Activated T-cell treated with anti-CD3 and anti-CD28 coated beads, Interleukin-2, amount 50 U/mL, for 48 hours (primary cell): ENCODE data around the gene CCDC7.
"Not testable (repeated sequence)": the region's sequence is repeated elsewhere in the genome, so short reads cannot be mapped to it uniquely, and the experiment has no call there.

Experiments
- DNase-seq, 2 experiments: peaks; one replicate each; pipeline ENCODE4 v3.0.0-alpha.2; 2020

CCDC7 gene

DNA sequence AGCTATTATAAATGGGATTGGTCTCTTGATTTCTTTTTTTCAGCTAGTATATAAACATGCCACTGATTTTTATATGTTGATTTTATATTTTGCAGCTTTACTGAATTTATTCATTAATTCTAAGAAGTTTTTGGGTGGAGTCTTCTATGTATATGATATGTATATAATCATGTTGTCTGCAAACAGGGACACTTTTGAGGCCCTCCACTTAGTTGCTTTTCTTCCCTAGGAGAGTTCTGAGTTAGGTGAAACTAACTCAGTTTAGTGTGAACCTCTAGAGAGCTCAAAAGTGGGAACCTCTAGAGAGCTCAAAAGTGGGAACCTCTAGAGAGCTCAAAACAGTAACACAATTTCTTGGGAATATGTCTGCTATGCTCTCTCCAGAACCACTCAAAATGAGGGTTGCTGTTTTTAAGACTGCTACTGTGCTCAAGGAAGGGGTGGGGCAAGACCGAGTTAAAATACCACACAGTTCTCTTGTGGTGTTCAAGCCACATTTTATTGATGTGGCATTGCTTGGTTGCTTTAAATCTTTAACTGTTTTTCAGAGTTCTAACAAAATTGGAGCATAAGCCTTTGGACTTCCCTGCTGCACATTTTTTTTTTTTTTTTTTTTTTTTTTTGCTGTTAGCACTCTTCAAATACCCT is 13.2 kb downstream of the CCDC7 start:
- no peak for DNase-seq

DNA sequence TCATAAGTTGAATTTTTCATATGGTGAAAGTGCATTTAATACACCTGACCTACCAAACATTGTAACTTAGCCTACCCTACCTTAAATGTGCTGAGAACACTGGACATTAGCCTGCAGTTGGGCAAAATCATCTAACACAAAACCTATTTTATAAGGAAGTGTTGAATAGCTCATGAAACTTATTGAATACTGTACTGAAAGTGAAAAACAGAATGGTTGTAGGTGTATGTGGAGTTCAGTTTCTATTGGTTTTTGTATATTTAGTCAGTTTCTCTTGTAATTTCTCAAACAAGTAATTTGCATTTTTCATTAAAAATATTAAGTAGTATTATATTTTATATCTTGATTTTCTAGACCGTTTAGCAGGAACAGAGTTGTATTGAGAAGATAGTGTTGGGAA is 15.3 kb downstream of the CCDC7 start:
- DNase-seq: no peak

DNA sequence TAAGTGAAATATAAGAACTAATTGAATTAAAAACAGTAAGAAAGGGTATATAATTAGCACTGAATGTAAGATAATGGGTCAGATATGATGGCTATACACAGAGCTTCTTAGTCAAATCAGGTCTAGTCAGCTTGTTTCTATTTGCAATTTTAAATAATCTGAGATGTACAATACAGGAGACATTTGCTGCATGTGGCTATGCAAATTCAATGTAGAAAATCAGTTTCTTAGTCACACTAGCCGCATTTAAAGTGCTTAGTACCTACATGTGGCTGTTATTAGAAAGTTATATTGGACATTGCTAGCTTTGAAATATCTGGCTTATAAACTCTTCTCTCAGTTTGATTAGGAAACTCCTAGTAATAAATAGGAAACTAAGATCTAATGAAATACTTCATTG is 25.3 kb downstream of the CCDC7 start:
- DNase-seq: no peak

DNA sequence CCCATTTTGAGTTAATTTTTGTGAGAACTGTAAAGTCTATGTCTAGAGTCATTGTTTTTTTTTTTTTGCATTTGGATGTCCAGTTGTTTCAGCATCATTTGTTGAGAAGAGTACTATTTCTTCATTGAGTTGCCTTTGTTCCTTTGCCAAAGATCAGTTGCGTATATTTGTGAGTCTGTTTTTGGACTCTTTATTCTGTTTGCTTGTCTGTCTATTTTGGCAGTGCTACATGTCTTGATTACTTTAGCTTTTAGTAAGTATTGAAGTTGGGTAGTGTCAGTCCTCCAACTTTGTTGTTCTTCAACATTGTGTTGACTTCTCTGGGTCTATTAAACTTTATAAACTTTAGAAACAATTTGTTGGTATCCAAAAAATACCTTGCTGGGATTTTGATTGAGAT is 31.6 kb downstream of the CCDC7 start:
- no peak for DNase-seq

DNA sequence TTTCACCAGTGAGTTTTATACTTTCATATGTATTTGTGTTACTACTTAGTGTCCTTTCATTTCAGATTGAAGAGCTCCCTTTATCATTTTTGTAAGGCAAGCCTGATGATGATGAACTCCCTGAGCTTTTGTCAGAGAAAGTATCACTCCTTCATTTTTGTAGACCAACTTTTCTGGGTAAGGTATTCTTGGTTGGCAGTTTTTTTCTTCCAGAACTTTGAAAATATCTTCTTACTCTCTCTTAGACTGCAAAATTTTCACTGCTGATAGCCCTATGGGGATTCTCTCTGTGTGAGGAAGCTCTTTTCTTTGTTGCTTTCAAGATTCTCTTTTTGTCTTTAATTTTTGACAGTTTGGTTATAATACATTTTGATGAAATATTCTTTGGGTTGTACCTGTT is 35.7 kb downstream of the CCDC7 start:
- DNase-seq: no peak

DNA sequence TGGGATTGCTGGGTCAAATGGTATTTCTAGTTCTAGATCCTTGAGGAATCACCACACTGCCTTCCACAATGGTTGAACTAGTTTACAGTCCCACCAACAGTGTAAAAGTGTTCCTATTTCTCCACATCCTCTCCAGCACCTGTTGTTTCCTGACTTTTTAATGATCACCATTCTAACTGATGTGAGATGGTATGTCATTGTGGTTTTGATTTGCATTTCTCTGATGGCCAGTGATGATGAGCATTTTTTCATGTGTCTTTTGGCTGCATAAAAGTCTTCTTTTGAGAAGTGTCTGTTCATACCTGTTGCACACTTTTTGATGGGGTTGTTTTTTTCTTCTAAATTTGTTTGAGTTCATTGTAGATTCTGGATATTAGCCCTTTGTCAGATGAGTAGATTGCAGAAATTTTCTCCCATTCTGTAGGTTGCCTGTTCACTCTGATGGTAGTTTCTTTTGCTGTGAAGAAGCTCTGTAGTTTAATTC is 37.1 kb downstream of the CCDC7 start:
- DNase-seq: not testable (repeated sequence)

DNA sequence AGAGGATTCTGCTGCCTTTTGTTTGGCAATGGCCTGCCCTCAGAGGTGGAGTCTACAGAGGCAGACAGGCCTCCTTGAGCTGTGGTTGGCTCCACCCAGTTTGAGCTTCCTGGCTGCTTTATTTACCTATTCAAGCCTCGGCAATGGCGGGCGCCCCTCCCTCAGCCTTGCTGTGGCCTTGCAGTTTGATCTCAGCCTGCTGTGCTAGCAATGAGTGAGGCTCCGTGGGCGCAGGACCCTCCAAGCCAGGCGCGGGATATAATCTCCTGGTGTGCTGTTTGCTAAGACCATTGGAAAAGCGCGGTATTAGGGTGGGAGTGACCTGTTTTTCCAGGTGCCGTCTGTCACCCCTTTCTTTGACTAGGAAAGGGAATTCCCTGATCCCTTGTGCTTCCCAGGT is 42.1 kb downstream of the CCDC7 start:
- DNase-seq: not testable (repeated sequence)

DNA sequence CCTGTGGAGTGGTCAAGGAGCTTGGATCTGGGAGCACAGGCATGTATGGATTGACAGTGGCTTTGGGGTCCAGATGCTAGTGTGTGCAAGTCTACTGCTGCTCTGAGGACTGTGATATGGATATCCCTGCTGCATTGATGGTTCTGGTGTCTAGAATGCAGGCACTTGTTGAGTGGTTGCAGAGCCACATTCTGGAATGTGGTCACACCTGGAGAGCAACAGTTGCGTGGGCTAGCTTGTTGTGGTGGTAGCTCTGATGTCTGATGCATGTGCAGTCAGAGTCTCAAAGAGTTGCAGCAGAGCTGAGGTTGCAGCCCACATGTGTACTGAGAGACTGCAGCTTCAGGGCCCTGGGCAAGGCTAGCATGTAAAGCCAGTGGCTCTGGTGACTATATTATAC is 43.2 kb downstream of the CCDC7 start:
- DNase-seq: no peak

DNA sequence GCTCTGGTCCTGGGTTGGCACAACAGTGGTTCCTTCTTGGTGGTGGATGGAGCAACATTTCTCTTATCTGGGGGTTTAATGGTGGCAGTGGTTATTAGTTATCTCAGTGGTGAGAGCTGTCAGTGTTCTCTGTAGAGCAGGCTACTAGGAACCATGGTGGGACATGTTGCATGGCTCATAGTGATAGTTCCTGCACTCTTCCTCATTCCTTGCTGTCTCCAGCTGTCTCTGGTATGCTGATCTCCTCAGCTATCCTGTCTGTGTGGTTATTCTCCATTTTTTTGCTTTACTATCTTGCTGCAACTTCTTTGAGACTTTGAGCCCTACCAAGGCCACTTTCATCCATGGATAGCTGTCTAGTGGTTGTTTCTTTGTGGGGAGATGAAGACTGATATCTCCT is 44.0 kb downstream of the CCDC7 start:
- no peak for DNase-seq

DNA sequence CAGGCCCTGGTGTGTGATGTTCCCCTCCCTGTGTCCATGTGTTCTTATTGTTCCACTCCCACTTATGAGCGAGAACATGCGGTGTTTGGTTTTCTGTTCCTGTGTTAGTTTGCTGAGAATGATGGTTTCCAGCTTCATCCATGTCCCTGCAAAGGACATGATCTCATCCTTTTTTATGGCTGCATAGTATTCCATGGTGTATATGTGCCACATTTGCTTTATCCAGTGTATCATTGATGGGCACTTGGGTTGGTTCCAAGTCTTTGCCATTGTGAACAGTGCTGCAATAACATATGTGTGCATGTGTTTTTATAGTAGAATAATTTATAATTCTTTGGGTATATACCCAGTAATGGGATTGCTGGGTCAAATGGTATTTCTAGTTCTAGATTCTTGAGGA is 48.6 kb downstream of the CCDC7 start:
- DNase-seq: not testable (repeated sequence)

DNA sequence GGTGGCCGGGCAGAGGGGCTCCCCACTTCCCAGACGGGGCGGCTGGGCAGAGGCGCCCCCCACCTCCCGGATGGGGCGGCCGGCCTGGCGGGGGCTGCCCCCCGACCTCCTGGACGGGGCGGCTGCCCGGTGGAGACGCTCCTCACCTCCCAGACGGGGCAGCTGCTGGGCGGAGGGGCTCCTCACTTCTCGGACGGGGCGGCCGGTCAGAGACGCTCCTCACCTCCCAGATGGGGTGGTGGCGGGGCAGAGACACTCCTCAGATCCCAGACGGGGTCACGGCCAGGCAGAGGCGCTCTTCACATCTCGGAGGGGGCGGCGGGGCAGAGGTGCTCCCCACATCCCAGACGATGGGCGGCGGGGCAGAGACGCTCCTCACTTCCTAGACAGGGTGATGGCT is 54.2 kb downstream of the CCDC7 start:
- not testable (repeated sequence) for DNase-seq

DNA sequence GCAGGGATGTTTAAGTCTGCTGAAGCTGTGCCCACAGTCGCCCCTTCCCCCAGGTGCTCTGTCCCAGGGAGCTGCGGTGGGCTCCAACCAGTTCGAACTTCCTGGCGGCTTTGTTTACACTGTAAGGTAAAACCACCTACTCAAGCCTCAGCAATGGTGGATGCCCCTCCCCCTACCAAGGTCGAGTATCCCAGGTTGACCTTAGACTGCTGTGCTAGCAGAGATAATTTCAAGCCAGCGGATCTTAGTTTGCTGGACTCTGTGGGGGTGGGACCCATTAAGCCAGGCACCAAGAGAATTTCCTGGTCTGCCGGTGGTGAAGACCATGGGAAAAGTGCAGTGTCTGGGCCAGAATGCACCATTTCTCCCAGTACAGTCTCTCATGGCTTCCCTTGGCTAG is 56.0 kb downstream of the CCDC7 start:
- DNase-seq: no peak

DNA sequence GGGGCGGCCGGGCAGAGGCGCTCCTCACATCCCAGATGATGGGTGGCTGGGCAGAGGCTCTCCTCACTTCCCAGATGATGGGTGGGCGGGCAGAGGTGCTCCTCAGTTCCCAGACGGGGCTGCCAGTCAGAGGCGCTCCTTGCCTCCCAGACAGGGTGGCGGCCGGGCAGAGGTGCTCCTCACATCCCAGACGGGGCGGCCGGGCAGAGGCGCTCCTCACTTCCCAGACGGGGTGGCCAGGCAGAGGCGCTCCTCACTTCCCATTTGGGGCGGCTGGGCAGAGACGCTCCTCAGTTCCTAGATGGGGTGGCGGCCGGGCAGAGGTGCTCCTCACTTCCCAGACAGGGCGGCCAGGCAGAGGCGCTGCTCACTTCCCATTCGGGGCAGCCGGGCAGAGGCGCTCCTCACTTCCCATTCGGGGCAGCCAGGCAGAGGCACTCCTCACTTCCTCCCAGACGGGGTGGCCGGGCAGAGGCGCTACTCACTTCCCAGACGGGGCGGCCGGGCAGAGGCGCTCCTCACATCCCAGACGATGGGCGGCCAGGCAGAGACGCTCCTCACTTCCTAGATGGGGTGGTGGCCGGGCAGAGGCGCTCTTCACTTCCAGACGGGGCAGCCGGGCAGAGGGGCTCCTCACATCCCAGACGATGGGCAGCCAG is 60.0 kb downstream of the CCDC7 start:
- DNase-seq: not testable (repeated sequence)

DNA sequence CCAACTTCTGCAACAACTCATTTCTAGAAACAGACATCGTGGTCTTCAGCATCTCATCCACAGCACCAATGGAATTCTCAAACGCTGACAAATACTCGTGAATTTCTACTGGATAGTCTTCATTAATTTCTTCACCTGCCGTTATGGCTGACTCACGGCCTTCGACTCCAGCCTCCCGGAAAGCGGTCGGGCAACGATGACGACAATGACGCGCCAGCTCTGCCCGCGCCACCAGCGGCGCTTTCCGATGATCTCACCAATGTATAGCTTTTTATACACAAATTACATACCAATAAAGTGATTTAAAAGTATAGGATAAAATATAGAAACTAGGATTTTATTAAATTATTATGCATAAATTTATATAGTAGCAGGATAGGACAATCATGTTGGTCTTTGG is 65.7 kb downstream of the CCDC7 start:
- no peak for DNase-seq

DNA sequence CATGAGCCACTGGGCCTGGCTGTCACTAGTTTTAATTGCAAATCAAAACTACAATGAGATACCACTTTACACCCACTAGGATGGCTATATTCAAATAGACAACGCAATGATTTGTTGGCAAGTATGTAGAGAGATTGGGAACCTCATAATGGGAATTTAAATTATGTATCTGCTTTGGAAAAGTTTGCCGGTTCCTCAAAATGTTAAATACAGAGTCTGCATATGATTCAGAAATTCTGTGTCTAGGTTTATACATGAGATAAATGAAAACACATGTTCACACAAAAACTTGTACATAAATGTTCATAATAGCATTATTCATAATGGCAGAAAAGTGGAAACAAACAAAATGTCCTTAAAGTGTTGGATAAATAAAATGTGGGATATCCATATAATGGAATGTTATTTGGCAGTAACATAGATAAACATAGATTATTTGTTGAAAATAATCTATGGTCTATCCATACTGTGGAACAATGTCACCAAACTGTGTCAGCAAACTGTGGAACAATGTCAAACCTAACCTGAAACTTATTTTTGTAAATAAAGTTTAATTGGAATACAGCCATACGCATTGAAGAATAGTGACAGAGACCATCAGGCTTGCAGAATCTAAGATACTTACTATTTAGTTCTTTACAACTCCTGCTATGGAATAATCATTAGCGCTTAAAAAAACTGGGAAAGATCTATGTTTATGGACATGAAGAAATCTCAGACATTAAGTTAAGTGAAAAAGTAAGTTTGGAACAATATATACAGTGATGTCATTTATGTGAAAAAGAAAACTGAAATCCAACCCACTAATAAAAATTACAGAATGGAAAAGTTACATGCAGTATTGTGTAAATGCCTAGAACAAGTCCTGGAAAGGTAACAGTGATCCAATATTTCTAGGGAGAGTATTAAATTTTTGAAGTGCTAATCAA is 70.9 kb downstream of the CCDC7 start:
- DNase-seq: no peak

DNA sequence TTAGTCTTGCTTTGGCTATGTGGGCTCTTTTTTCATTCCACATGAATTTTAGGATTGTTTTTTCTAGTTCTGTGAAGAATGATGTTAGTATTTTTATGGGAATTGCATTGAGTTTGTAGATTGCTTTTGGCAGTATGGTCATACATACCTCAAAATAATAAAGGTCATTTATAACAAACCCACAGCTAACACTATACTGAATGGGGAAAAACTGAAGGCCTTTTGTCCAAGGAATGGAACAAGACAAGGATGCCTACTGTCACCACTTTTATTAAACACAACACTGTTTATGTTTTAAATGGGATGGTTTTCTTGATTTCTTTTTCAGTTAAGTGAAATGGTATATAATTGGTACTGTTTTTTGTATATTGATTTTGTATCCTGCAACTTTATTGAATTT is 84.3 kb downstream of the CCDC7 start:
- DNase-seq: no peak

DNA sequence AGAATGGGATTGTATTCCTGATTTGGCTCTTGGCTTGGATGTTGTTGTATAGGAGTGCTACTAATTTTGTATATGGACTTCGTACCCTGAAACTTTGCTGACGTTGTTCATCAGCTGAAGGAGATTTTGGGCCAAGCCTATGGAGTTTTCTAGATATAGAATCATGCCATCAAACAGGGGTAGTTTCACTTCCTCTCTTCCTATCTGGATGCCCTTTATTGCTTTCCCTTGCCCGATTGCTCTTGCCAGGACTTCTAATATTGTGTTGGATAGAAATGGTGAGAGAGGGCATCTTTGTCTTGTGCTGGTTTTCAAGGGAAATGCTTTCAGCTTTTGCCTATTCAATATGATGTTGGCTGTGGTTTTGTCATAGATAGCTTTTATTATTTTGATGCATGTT is 92.3 kb downstream of the CCDC7 start:
- no peak for DNase-seq

DNA sequence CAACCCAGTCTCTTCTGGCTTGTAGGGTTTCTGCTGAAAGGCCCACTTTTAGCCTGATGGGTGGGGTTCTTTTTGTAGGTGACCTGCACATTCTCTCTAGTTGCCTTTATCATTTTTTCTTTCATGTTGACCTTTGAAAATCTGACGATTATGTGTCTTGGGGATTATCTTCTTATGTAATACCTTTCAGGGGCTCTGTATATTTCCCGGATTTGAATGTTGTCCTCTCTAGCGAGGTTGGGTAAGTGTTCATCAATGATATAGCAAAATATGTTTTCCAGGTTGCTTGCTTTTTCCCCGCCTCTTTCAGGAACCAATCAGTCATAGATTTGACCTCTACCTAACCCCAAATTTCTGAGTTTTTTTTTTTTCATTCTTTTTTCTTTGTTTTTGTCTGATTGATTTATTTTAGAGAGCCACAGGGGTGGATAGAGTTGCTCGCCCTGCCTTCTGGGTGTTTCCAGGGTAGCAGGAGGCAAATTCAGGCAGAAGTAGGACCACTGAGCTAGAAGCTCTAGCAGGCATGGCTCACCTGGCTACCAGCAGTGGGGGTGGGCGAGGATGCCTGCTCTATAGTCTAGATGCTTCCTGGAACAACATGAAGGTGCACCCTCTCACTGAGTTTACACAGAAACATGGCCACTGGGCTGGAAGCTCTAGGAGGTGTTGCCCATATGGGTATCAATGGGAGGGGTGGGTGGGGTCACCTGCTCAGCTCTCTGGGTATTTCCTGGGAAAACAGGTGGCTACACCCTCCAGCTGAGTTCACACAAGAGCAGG is 94.9 kb downstream of the CCDC7 start:
- no peak for DNase-seq

DNA sequence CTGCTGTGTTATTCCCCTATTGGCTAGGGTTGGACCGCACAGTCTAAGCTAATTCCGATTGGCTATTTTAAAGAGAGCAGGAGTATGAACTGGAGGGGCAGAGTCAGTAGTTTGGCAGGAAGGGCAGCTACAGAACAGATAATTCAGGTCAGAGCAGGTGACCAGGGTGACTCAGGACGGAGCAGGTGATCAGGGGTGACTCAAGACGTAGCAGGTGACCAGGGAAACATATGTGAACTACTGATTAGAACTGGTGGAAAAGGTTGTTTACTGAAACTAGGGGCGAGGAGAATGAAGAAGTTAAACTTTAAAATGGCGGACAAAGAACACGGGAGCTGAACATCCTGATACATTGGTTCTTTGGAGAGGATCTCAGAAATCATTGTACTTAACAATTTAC is 102.3 kb downstream of the CCDC7 start:
- DNase-seq: no peak

DNA sequence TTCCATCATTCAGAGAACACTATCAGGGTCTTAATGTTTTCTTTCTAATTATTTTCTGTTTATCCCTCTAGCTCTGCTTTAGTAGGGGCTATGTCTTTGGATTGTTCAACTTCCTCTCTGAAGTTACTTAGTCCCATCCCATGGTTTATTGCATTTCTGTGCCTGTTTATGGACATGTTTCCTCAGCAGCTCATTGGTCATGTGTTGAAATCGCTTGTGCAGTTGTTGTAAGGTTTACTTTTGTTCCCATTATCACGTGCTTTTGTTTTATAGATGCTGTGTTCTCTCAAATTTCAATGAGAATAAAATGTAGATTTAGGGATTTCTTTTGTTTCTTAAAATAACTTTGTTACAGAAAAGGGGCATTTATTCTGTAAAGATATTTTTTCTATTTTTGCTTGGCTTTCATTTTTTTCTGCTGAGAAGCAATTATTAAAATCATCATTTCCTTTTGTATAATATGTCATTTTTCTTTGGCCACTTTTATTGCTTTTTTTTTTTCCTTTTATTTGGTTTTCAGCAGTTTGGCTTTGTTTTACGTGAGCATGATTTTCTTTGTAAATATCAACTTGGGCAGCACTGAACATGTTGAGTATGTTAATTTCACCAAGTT is 110.9 kb downstream of the CCDC7 start:
- no peak for DNase-seq

DNA sequence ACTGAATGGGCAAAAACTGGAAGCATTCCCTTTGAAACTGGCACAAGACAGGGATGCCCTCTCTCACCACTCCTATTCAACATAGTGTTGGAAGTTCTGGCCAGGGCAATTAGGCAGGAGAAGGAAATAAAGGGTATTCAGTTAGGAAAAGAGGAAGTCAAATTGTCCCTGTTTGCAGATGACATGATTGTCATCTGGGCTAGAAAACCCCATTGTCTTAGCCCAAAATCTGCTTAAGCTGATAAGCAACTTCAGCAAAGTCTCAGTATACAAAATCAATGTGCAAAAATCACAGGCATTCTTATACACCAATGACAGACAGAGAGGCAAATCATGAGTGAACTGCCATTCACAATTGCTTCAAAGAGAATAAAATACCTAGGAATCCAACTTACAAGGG is 116.8 kb downstream of the CCDC7 start:
- not testable (repeated sequence) for DNase-seq

DNA sequence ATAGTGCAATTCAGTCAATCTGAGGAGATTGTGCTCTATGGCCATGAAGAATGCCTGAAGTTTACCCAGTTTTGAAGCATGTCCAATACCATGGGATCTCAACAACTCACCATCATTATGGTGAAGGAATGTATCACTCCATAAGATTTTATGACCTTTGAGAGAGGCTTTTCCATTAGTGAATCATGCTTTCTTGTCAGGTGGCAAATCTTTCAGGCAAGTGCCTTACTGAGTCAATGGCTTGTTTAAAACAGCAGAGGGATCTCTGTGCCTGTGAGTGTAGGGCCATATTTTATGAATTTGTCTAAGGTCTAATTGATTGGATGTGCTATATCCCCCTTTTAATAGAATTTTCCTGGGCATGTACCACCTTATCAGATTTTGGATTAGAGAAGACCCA is 131.5 kb downstream of the CCDC7 start:
- no peak for DNase-seq

DNA sequence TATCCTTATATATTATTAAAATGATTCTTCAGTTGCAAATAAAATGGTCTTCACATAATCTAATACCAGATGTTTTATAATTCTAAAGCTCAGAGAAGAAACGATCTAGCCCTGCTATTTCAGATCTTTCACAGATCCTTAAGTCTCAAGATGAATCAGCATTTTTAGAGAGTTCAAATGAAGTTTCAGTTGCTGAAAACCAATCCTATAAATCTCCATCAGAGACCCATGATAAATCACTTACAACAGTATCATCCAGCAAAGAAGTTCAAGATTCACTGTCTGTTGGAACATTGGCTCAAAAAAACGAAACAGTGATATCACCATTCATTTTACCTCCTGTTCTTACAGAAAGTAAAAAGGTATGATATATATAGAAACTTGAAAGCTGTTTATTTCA is 137.0 kb downstream of the CCDC7 start:
- DNase-seq: no peak
